Type B pancreatic cell (in vitro differentiated cells): ENCODE data around the gene AMIGO2. TPM values are rescaled to one million over a fixed set of nuclear protein-coding genes. Genes with fewer than 3 reads are reported as not detected.

Experiments used
- DNase-seq: peaks from one replicate; pipeline ENCODE4 v3.0.0; 2021; ENCODE audit warnings: mixed read lengths; ENCODE audit not compliant: unreplicated experiment; ENCODE audit errors: extremely low spot score
- H3K27ac Mint-ChIP-seq: 2 replicates; pipeline ENCODE4 v1.8.0; 2021; ENCODE audit warnings: mild to moderate bottlenecking, mixed read lengths
- H3K27me3 Mint-ChIP-seq: 2 replicates; pipeline ENCODE4 v1.8.0; 2021; ENCODE audit warnings: mixed read lengths
- H3K36me3 Mint-ChIP-seq: 2 replicates; pipeline ENCODE4 v1.8.0; 2021; ENCODE audit warnings: mixed read lengths
- H3K4me1 Mint-ChIP-seq: one replicate; pipeline ENCODE4 v1.8.0; 2021; ENCODE audit warnings: mixed read lengths; ENCODE audit not compliant: unreplicated experiment
- H3K4me3 Mint-ChIP-seq: 2 replicates; pipeline ENCODE4 v1.8.0; 2021; ENCODE audit warnings: mild to moderate bottlenecking, mixed read lengths
- H3K9me3 Mint-ChIP-seq: 2 replicates; pipeline ENCODE4 v1.8.0; 2021; ENCODE audit warnings: mixed read lengths
- CTCF ChIP-seq: fragments of 200-600 bp; sonication (generic); conservative IDR thresholded peaks from 2 replicates; pipeline ENCODE4 v1.5.0; 2021; ENCODE audit warnings: antibody characterized with exemption, mild to moderate bottlenecking
- total RNA-seq: library from RNA; stranded (reverse); gene quantifications from 2 replicates; pipeline ENCODE4 v1.2.1, GENCODE V29; 2021; ENCODE audit warnings: low replicate concordance

Gene AMIGO2
- total RNA-seq, 1 donor from 2014 or later = 9.3 TPM

- H3K4me3 Mint-ChIP-seq = no peak overlapping the region
- no peaks in the 10 kb centered on the region for H3K27me3 Mint-ChIP-seq
- H3K36me3 Mint-ChIP-seq = no peaks in the 10 kb centered on the region
- no peak overlapping the region for H3K27ac Mint-ChIP-seq
- peaks cover 22% of the 10 kb centered on the region for H3K4me1 Mint-ChIP-seq
- no peak for DNase-seq
- H3K9me3 Mint-ChIP-seq = no peaks in the 10 kb centered on the region
- no peak for TF ChIP-seq CTCF
Measured at GRCh38 chr12:47088021-47088944, 8.5 kb upstream of the AMIGO2 start.

- Mint-ChIP-seq H3K4me1 (peaks cover 30% of the 10 kb centered on the region), H3K27me3 (no peaks in the 10 kb centered on the region), H3K9me3 (no peaks in the 10 kb centered on the region), H3K36me3 (no peaks in the 10 kb centered on the region), H3K27ac (no peak overlapping the region), H3K4me3 (no peak overlapping the region)
- no peak for DNase-seq
- no peak for TF ChIP-seq CTCF
Measured at GRCh38 chr12:47087088-47087688, 7.4 kb upstream of the AMIGO2 start.

DNA sequence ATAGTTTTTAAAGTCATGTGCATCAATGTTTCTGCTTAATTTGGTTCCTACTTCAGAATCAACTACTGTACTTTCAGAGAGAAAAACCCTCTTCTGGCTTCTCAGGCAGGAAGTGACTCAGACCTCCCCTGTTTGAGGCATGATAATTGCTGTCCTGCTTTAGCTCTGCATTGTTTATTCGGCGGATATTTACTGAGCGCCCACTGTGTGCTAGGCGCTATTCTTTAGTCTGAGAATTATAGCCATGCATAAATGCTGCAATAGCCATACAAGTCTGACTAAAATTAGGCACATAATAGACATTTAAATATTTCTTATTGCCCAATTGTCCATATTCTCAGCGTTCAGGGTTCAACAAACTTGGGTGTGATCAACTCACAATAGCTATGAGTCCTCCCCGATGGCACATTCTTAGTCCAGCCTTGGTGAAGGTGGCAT lies 6.1 kb upstream of the AMIGO2 start:
- no peak overlapping the region for H3K27ac Mint-ChIP-seq
- no peak for TF ChIP-seq CTCF
- no peaks in the 10 kb centered on the region for H3K36me3 Mint-ChIP-seq
- peaks cover 36% of the 10 kb centered on the region for H3K4me1 Mint-ChIP-seq
- H3K4me3 Mint-ChIP-seq = no peak overlapping the region
- H3K9me3 Mint-ChIP-seq = no peaks in the 10 kb centered on the region
- peaks cover 7% of the 10 kb centered on the region for H3K27me3 Mint-ChIP-seq
- DNase-seq = no peak

DNA sequence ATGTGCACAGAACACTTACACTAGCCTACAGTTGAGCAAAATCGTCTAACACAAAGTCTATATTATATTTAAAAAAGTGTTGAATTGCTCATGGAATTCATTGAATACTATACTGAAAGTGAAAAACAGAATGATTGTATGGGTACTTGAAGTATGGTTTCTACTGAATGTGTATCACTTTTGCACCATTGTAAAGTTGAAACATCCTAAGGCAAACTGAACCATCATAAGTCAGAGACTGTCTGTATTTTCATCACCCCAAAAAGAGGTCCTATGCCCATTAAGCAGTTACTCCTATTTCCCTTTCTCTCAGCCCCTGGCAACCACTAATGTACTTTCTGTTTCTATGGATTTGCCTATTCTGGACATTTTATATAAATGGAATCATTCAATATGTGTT lies 4.4 kb upstream of the AMIGO2 start:
- no peak overlapping the region for H3K4me3 Mint-ChIP-seq

More for the DNA sequence above, 4.4 kb upstream of the AMIGO2 start:
- H3K27ac Mint-ChIP-seq = no peak overlapping the region
- peaks cover 44% of the 10 kb centered on the region for H3K4me1 Mint-ChIP-seq
- H3K27me3 Mint-ChIP-seq = peaks cover 19% of the 10 kb centered on the region
- no peaks in the 10 kb centered on the region for H3K9me3 Mint-ChIP-seq
- no peaks in the 10 kb centered on the region for H3K36me3 Mint-ChIP-seq
- DNase-seq = no peak
- TF ChIP-seq CTCF = no peak
